Mucosa of rectum (tissue), 2 donors: ENCODE data around the gene HOXD8.

Experiments
- H3K27ac ChIP-seq, 2 donors: one replicate each; pipeline ENCODE4 v1.7.0; 2013; ENCODE audit warnings: inconsistent platforms in 2 of 2, low read depth in 2 of 2, low read length in 2 of 2
- H3K27me3 ChIP-seq, 2 donors: one replicate each; pipeline ENCODE4 v1.7.0; 2013; ENCODE audit warnings: low read length in 2 of 2; ENCODE audit not compliant: control insufficient read depth in 2 of 2, insufficient read depth in 2 of 2
- H3K36me3 ChIP-seq, 2 donors: one replicate each; pipeline ENCODE4 v1.7.0; 2013; ENCODE audit warnings: low read length in 2 of 2; ENCODE audit not compliant: control insufficient read depth in 2 of 2, insufficient read depth in 2 of 2
- H3K4me1 ChIP-seq, 2 donors: one replicate each; pipeline ENCODE4 v1.7.0; 2013; ENCODE audit warnings: low read length in 2 of 2, mild to moderate bottlenecking in 1 of 2; ENCODE audit not compliant: control insufficient read depth in 2 of 2, insufficient read depth in 2 of 2
- H3K4me3 ChIP-seq, 2 donors: one replicate each; pipeline ENCODE4 v1.7.0; 2013; ENCODE audit warnings: low read length in 2 of 2
- H3K9ac ChIP-seq, 2 donors: one replicate each; pipeline ENCODE4 v1.7.0; 2013; ENCODE audit warnings: low read length in 2 of 2, low read depth in 1 of 2, mild to moderate bottlenecking in 1 of 2
- H3K9me3 ChIP-seq, 2 donors: one replicate each; pipeline ENCODE4 v1.7.0; 2013; ENCODE audit warnings: low read length in 2 of 2; ENCODE audit not compliant: control insufficient read depth in 2 of 2
- donor health status: healthy.
- donor health status: Normal muscosa, but diverticular disease.

The HOXD8 gene

DNA sequence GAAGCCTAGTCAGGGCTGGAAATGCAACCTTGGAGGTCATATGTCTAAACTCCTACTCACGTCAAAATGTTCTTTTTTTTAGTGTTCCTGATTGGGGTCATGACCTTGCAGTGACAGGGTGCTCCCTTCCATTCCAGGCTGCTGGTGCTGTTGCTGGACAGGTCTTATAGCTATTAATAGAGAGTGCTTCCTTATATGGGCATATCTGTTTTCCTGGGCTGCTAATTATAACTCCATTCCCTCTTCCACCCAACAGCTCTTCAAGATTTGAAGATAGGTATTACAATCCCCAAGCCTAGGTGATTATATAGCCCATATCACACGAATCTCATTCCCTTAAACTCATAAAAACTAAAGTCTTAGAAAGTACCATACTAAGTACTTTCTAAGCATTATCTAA is 40.2 kb downstream of the HOXD8 start:
- H3K36me3 ChIP-seq = no peaks in the 10 kb centered on the region
- H3K27ac ChIP-seq = no peak overlapping the region
- peaks cover 7 to 13% of the 10 kb centered on the region in 2 donors for H3K4me1 ChIP-seq
- no peak overlapping the region for H3K4me3 ChIP-seq
- no peak overlapping the region for H3K9ac ChIP-seq
- no peaks in the 10 kb centered on the region for H3K9me3 ChIP-seq
- peaks cover 4% of the 10 kb centered on the region in 2 donors for H3K27me3 ChIP-seq

DNA sequence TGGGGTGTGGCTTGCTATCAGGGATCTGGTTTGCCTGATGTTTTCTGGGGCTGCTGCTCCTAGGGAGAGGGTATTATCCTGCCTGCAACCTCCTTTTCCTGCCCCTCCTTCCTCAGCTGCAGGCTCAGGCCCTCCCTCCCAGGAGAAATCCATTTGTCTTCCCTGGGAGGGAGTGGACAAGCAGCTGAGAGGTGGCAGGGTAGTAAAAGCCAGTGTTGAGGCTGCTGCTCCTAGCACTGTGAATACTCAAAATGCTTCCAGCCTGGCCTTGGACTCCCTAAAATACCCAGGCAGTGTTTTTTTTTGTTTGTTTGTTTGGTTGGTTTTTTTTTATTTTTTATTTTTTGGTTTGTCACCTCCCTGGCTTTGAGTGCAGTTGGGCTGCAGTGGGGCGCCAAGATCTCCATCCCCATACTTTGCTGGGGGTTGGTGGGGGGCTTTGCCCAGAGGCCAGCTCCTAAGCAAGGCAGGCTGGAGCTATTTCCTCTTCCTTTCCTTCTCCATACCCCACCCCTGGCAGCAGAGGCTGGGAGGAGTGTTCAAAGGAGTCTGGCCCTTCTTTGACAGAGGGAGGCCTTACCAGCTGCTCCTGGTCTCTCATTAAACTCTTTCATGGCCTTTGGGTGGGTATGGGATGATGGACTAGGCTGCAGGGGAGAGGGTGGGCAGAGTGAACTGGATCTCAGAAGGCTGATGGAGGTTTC is 41.2 kb downstream of the HOXD8 start:
- no peak overlapping the region for H3K4me3 ChIP-seq
- no peak overlapping the region for H3K27ac ChIP-seq
- H3K9me3 ChIP-seq = no peaks in the 10 kb centered on the region
- H3K27me3 ChIP-seq = peaks cover 4% of the 10 kb centered on the region in 2 donors
- H3K9ac ChIP-seq = no peak overlapping the region
- H3K36me3 ChIP-seq = no peaks in the 10 kb centered on the region
- peaks cover 12 to 13% of the 10 kb centered on the region in 2 donors for H3K4me1 ChIP-seq

DNA sequence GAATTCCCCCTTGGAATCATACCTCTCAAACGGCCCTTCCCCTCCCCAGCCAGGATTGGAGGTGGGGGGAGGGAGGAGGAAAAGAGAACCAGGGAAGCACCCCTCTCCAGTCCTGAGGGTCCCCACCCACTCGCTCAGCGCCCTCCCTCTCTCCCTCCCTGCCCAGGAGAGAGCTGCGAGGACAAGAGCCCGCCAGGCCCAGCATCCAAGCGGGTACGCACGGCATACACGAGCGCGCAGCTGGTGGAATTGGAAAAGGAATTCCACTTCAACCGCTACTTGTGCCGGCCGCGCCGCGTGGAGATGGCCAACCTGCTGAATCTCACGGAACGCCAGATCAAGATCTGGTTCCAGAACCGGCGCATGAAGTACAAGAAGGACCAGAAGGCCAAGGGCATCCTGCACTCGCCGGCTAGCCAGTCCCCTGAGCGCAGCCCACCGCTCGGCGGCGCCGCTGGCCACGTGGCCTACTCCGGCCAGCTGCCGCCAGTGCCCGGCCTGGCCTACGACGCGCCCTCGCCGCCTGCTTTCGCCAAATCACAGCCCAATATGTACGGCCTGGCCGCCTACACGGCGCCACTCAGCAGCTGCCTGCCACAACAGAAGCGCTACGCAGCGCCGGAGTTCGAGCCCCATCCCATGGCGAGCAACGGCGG is 42.0 kb downstream of the HOXD8 start:
- peaks cover 4% of the 10 kb centered on the region in 2 donors for H3K27me3 ChIP-seq
- no peak overlapping the region for H3K4me3 ChIP-seq

GRCh38 chr2:176172007-176172894 is 42.7 kb downstream of the HOXD8 start:
- Histone ChIP-seq H3K9ac (no peak overlapping the region), H3K27me3 (peaks cover 4% of the 10 kb centered on the region in 2 donors)

More for the DNA sequence above, 42.0 kb downstream of the HOXD8 start:
- peaks cover 12 to 13% of the 10 kb centered on the region in 2 donors for H3K4me1 ChIP-seq
- H3K36me3 ChIP-seq = no peaks in the 10 kb centered on the region
- no peaks in the 10 kb centered on the region for H3K9me3 ChIP-seq
- H3K9ac ChIP-seq = no peak overlapping the region
- H3K27ac ChIP-seq = no peak overlapping the region

DNA sequence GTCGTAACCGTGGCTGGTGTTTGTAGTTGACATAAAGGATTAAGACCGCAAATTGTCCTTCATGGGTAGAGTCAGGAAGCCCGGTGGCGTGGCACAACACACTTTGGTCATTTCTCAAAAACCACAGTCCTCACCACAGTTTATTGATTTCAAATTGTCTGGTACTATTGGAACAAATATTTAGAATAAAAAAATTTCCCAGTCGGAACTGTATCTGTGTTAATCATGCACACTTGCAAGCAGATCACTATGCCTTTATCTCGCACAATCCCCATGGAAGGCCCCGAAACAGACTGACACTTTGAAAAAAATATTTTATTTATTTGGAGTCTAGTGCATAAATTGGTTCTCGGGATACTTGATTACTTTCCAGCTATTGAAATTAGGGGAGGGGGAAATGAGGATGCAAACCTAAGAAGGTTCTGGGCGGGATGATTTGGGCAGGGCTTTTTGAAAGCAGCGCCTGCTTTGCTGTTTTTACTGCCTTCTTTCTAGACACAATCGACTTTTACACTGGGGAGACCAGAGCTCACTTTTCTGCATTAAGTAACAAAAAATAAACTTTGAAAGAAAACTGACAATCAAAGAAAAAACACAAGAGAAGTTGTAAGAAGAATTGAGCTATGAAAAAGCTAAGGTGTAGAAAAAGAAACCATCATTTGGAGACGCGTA is 43.5 kb downstream of the HOXD8 start:
- H3K27ac ChIP-seq = no peak overlapping the region
- H3K4me3 ChIP-seq = no peak overlapping the region

More at GRCh38 chr2:176172007-176172894, 42.7 kb downstream of the HOXD8 start:
- Histone ChIP-seq H3K9me3 (no peaks in the 10 kb centered on the region), H3K27ac (no peak overlapping the region), H3K36me3 (no peaks in the 10 kb centered on the region), H3K4me3 (no peak overlapping the region), H3K4me1 (peaks cover 12 to 13% of the 10 kb centered on the region in 2 donors)

GRCh38 chr2:176173567-176174381 is 44.3 kb downstream of the HOXD8 start:
- Histone ChIP-seq H3K4me1 (peaks cover 18 to 23% of the 10 kb centered on the region in 2 donors), H3K27me3 (peaks cover 4% of the 10 kb centered on the region in 2 donors), H3K9ac (no peak overlapping the region)

More for the DNA sequence above, 43.5 kb downstream of the HOXD8 start:
- H3K36me3 ChIP-seq = no peaks in the 10 kb centered on the region
- H3K27me3 ChIP-seq = peaks cover 4% of the 10 kb centered on the region in 2 donors
- H3K9me3 ChIP-seq = no peaks in the 10 kb centered on the region
- H3K4me1 ChIP-seq = peaks cover 15 to 17% of the 10 kb centered on the region in 2 donors
- H3K9ac ChIP-seq = no peak overlapping the region

DNA sequence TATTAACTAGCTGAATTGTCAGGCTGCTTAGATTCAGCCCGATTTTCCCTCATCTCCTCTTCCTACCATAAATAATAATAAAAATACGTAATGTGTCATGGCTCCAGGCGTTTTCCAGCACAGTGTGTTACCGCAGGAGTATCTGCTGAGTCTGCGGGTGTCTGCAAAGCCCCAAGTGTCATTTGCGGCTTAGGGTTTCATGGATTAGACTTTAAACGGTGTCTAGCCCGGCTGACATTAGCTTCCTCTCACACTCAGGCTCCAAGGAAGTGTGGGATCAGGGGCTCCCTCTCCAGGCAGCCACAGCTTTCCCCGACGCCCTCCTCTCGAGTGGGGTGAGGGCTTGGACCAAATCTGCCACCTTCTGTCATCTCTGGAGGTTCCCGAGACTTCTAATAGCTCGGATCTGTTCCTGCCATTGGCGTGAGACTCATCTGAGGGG is 44.9 kb downstream of the HOXD8 start:
- H3K27me3 ChIP-seq = peaks cover 4 to 6% of the 10 kb centered on the region in 2 donors
- H3K4me3 ChIP-seq = peak overlapping the region in 1 of 2 donors; percentile 62
- H3K9ac ChIP-seq = no peak overlapping the region

More at GRCh38 chr2:176173567-176174381, 44.3 kb downstream of the HOXD8 start:
- H3K4me3 ChIP-seq = peak overlapping the region in 1 of 2 donors; percentile 62
- no peak overlapping the region for H3K27ac ChIP-seq
- H3K9me3 ChIP-seq = no peaks in the 10 kb centered on the region
- H3K36me3 ChIP-seq = no peaks in the 10 kb centered on the region

DNA sequence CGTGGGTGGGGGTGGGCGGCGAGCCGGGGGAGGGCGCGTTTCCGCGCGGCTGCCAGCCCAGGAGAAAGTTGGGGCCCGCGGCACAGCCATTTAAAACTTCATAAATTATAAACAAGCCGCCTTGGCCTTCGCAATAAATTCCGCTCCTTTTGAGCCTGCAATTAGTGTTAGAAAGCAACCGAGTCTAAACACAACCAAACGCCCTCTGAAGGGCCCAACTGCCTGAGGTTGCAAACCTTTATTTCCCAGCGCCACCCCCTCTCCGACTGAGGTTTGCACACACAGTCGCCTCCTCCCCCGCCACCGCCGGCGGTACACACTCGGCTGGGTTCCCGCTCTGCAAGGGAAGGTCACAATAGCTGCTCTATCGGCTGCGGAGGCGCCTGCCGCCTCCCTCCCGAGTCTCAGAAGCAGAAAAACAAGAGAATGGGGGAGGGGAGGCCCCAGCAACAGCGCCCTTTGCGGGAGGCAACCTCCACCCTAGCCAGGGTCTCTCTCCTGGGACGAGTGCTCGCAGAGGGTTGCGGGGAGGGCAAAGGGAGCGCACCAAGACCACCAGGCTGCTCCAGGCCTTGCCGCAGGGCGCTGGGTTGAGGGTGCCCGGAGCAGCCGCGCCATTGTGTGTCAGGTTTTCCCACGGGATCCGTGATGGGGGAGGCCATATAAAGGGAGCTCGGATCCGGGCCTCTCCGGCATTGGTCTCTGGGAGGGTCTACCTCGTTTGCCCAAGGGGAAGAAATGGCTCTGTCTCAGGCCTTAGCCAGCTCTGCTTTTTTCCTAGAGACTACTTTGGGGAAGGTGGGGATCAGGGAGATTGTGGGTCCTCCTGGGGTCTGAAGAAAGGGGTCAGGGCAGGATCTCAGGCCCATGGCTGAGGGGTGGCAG is 45.6 kb downstream of the HOXD8 start:
- Histone ChIP-seq H3K27me3 (peaks cover 4 to 6% of the 10 kb centered on the region in 2 donors), H3K9ac (no peak overlapping the region), H3K4me1 (peaks cover 18 to 33% of the 10 kb centered on the region in 2 donors), H3K27ac (peak overlapping the region in 1 of 2 donors; percentile 32), H3K9me3 (no peaks in the 10 kb centered on the region), H3K4me3 (peak overlapping the region in 1 of 2 donors; percentile 62), H3K36me3 (no peaks in the 10 kb centered on the region)

More for the DNA sequence above, 44.9 kb downstream of the HOXD8 start:
- peaks cover 18 to 29% of the 10 kb centered on the region in 2 donors for H3K4me1 ChIP-seq
- H3K36me3 ChIP-seq = no peaks in the 10 kb centered on the region
- H3K27ac ChIP-seq = peak overlapping the region in 1 of 2 donors; percentile 32
- no peaks in the 10 kb centered on the region for H3K9me3 ChIP-seq
